GM19328 (cell line): ENCODE data around the gene TEX264.

ENCODE experiments used
- ATAC-seq: cut with Tn5 transposase; IDR thresholded peaks from one replicate; pipeline ENCODE4 v1.9.1; 2021; ENCODE audit warnings: mild to moderate bottlenecking, moderate library complexity; ENCODE audit not compliant: unreplicated experiment

Gene TEX264

DNA sequence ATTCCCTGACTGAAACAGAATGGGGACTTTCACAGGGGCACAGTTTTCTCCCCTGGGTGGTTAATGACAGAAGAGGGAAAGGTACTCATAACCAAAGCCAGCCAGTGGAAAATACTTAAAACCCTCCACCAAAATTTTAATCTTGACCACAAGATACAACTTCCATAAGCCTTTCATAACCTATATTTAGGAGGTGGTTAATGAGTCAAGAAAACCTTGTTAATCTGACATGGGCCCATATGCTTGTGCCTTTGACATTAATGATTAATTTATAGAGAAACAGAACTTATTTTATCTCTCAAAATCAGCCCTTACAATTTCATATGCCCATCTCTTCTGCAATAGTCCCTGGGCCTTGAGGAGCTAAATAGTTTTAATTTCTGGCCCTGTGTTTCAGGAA lies 76.8 kb downstream of the TEX264 start:
- ATAC-seq = no peak

DNA sequence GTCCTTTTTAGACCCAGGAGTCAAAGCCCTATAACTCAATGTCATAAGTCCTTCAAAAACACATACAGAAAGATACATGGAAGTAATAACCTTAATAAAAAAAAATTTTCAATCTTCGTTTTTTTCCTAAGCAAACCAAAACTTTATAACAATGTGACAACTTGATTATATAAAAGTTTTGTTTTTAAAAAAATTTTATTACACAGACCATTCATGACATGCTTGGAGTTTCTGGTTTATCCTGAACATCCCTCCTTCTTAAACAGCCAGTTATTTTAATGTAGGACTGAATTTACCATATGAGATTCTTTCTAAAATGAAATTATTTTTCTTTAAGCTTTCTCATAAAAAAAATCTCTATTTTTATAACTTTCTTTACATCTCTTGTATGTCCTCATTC lies 77.3 kb downstream of the TEX264 start:
- no peak for ATAC-seq

DNA sequence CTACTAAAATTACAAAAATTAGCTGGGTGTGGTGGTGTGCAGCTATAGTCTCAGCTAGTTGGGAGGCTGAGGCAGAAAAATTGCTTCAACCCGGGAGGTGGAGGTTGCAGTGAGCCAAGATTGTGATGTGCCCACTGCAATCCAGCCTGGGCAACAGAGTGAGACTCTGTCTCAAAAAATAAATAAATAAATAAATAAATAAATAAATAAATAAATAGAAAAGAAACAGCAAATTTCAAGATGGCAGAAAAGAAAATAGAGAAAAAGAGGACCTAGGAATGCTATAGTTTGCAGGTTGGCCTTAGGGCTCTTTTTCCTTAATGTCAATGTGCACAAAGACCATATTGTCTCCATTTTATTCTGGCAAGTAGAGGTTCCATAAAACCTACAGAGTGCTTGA lies 79.8 kb downstream of the TEX264 start:
- ATAC-seq = no peak

DNA sequence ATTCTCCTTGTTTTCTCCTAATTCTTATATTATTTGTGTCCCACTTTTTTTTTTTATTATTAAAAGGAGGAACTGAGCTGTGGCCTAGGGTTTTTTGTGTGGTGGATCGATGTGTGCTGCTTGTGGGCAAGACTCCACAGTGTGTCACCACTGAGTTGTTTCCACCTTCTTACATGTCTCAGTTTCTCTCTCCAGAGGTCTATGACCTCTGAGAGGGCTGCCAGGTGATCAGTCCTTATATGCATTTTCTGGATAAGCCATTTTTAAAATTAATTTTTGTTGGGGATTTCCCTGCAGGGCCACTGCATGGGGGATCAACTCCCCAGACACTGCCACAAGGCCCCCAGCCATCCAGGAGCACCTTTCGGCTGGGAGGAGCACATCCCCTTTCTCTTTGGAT lies 80.2 kb downstream of the TEX264 start:
- ATAC-seq = no peak
